ENCODE data around the gene WDR82.
"Not testable (repeated sequence)": the region's sequence is repeated elsewhere in the genome, so short reads cannot be mapped to it uniquely, and the experiment has no call there.

WDR82 gene

DNA sequence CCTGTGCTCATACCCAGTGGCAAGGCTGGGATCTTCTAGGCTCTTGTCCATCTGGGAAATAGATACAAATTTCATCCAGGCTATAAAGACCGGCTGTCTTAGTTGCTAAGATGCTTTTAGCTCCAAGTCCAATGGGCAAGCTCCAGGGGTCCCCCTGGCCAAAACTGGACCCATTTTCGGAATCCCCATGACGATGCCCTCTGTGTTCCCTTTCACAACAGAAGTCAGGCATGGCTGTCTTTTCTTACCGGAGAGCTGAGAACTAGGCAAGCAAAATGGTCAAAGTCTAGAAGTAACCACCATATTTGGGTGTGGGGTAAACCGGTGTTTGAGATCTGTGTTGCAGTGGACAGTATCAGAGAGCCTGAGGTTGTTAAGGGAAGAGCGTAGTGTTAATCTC lies 10.2 kb upstream of the WDR82 start:
- DNase-seq: no peak

DNA sequence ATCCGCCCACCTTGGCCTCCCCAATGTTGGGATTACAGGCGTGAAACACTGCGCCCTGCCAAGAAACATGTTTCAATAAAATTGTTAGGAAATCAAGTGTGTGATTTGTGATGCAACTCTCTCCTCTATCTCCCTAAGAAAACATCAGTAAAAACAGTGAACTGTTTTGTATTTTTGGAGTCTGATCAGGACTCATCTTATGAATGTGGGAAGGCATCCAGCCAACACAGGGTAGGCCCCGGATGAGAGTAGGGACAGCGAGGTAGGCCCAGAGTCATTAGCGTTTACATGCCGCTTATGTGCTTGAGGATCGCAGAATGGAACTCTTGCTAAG lies 8.3 kb upstream of the WDR82 start:
- peak; percentile 9 to 29 for DNase-seq

DNA sequence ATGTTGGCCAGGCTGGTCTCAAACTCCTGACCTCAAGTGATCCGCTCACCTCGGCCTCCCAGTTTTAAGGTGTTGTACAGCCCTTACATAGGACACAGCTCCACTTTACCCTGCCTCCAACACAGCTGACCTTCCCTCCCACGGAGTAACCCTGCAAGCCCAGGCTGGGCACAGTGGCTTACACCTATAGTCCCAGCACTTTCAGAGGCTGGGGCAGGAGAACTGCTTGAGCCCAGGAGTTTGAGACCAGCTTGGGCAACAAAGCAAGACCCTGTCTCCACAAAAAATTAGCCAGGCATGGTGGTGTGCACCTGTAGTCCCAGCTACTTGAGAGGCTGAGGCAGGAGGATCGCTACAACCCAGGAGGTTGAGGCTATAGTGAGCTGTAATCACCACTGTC lies 5.6 kb upstream of the WDR82 start:
- not testable (repeated sequence) for DNase-seq

DNA sequence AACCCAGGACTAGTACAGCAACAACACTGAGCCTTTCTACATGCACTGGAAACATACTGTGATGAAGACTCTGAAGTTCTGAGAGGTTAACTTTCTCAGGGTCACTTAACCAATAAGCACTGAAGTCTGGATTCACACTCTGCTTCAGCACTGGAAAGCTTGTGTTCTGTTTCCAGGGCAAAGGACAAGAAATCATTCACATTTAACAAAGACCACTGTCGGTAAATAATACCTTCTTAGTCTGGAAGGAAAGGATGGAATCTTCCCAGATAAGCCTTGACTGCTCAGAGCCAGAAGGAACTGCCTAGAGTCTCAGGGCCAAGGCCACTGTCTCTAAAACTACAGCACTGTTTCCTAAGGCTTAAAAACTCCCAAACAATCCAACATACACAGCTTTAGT lies 4.9 kb upstream of the WDR82 start:
- DNase-seq: no peak

DNA sequence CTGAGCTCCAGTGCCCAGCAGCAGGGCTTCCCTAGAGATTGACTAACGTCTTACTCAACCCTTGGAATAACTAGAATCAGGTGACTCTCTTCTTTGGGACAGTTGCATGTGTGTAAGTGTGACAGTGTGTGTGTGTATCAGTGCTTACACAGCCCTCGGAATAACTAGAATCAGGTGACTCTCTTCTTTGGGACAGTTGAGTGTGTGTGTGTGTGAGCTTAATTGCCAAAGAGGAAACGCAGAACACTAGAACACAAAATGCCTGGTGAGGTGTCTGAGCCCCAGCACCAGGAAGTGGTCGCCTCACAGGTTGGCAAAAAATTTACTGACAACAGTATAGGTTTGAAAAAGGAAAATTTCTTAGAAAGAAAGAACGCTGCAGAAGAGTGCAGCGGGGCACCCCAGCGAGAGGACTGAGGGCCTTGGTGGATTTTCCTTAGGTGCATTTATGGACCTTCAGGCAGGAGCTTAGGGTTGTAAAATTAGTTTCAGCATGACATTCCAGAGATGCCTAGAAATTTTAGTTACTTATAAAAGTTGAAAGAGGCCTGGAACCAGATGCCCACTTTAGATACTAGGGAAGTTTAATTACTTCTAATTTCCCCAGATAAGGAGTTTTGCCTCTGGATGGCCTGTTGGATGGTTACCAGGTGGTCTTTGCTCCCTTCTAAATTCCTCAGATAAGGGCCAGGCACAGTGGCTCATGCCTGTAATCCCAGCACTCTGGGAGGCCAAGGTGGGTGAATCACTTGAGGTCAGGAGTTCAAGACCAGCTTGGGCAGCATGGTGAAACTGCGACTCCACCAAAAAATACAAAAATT lies 3.7 kb upstream of the WDR82 start:
- peak in 1 of 2 donors; percentile 43 for DNase-seq

DNA sequence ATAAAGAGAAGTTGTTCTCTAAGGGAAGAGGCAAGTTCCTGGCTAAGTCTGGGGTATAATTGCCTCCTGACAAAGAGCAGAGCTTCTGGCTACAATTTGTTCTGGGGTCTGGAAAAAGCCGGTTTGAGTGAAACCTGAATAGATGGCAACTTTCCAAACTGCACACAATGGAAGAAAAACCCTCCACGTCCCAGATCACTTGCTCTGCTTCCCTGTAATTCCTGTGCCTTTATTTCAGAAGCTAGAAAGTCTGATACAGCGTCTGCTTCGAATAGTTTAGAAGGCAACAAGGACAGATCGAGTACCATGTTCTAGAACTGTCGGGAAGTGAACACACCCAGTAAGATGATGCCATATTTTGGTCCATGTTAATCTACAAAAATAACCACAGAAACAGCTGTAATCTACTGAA lies 1.6 kb upstream of the WDR82 start:
- DNase-seq: no peak

DNA sequence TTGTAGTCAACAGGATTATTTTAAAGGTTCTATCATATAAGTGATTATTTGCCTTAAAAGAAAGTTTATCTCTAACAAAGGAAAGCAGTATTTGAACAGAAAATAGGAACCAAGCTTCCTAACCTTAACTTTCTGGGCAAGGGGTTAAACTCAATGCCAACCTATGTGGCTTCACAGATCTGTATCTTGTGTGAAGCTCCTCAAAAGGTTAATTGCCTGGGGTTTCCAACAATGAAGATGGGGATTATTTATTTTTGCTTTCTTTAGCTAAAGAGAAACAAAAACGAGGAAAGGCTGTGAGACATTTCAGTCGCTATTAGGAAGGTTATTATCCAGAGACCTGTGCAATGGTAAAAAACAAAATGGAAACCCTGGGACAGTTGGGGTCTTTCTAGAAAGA lies 1.1 kb upstream of the WDR82 start:
- DNase-seq: no peak

DNA sequence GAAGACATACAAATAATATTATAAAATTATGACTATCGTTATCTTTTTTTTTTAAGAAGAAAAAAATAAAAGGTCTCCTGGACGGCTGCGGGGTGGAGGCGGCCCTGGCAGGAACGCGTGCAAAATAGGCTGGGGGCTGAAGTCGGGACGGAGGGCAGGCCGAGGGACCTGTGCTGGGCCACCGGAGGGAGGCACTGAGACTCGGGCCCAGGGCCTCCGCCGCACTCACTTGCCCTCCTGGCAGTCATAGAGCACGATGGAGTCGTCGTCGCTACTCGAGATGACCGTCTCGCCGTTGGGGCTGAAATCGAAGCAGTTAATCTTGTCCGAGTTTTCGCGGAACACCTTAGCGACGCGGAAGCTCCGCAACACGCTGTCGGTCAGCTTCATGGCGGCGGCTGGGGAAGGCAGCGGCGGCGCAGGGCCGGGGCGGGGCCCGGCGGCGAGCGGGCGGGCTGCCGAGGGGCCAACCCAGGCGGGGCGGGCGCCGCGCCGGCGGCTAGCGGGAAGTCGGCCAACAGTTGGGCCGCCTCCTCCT lies 408 bp downstream of the WDR82 start:
- DNase-seq: peak; percentile 48 to 51

DNA sequence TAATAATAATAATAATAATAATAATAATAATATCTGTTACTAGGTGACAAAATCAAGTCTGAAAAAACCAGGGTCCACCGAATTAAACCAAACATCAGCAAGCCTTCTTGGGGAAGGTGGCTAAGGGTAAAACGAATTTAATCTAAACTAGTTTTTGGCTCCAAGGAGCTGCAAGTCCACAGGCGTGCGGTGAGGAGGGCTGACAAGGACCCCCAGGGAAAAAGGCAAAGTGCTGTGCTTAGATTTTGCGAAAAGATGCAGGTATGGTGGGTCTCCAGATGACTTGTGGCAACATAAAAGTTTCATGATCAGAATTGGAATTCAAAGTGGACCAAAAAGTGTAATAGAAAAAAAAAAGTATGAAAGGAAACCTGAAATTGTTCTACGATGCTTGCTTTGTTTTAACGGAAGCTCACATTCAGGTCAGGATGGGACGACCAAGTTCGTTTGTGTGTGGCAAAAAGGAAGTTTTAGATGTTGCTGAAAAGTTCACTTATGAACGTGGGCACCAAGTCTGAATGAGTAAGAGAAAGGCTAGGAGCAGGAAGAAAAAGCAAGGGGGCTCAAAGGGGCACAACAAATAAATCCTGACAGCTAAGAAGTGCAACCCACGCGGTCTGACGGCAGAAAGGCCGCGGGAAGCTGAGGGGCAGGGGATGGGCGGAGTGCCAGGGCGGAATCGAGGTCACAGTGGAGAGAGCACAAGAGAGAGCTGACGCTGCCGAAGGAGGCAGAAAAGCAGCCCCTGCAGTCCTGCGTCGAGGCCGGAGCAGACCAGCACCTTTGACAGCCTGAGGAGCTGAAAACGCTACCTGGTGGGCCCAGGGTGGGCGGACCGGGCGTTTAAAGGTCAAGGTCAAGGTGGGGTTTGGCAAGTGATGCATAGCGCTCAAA lies 1.1 kb downstream of the WDR82 start:
- DNase-seq: peak; percentile 66 to 67

DNA sequence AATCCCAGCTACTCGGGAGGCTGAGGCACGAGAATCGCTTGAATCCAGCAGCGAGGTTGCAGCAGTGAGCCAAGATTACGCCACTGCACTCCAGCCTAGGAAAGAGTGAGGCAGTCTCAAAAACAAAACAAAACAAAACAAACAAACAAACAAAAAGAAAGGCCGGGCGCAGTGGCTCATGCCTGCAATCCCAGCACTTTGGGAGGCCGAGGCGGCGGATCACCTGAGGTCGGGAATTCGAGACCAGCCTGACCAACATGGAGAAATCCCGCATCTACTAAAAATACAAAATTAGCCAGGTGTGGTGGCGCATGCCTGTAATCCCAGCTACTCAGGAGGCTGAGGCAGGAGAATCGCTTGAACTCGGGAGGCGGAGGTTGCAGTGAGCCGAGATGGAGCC lies 3.7 kb downstream of the WDR82 start:
- not testable (repeated sequence) for DNase-seq

DNA sequence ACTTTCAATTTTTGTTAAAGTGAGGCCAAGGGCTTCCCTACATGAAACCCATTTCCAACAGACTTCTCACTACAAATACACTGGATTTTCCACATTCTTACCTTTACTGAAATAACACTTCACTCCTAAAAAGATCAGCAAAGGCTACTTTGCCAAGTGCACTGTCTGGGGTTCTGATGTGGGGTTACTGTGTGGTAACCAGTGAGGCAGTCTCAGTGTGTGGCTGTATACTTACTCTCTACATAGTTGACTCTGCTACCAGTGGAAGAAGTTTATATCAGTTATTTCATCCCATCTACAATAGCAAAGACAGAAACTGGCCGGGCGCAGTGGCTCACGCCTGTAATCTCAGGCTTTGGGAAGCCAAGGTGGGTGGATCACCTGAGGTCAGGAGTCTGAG lies 5.6 kb downstream of the WDR82 start:
- DNase-seq: no peak

DNA sequence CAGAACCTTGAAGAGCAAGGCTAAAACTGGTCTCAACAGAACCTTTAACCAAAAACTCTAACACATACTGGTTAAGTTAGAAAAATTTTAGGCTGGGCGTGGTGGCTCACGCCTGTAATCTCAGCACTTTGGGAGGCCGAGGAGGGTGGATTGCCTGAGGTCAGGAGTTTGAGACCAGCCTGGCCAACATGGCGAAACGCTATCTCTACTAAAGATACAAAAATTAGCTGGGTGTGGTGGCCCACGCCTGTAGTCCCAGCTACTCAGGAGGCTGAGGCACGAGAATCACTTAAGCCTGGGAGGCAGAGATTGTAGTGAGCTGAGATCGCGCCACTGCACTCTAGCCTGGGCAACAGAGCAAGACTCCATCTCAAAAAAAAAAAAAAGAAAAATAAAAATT lies 6.3 kb downstream of the WDR82 start:
- not testable (repeated sequence) for DNase-seq

DNA sequence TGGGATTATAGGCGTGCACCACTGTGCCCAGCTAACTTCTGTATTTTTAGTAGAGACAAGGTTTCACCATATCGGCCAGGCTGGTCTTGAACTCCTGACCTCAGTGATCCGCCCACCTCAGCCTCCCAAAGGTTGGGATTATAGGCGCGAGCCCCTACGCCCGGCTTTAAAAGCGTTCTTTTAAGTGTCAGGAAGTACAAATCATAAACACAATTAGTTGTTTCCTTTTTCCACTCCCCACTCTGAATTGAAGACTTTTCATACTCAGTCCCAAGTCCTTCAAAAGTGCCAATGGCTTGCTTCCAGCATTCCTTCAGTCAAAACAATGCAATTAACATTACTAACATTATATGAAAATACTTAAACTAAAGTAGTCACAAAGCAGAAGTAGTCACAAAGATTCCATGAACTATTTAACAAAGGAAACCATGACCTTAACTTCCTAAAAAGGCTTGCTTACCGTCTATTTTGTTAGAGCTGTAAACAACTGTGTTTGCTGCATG lies 8.1 kb downstream of the WDR82 start:
- DNase-seq: peak; percentile 55 to 59

DNA sequence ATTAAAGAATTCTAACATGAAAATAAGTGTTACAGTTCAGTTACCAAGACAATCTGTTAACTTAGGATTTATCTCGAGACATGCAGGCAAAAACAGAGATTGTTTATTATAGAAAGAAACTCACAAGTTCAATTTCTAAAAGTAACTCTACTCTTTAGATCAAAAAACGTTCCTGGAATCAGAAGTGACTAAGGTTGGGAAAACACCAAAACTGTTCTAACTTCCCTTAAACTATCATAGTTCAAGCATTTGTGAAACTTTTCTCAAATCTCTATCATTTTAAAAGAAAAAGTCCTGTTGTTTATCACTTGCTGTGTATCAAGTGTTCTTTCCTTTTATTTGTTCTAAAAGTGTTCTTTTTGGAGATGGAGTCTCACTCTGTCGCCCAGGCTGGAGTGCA lies 8.7 kb downstream of the WDR82 start:
- DNase-seq: peak; percentile 47 to 70

DNA sequence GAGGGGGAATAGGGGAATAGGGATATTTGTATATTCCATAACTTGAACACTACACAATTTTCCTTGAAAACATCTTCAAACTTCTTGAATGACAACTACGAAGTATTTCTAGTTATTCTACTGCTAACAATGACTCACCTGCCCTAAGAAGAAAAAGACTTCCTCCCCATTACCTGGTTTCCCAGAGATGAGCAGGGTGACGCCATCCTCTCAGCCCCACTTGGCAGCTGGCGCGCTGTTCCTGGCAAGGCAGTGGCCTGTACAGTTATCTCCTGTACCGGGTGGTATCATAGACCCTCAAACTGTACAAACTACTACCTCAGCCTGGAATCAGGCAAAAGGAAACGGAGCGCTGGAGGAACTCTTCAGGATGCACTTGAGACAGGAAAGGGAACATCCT lies 10.4 kb downstream of the WDR82 start:
- no peak for DNase-seq

DNA sequence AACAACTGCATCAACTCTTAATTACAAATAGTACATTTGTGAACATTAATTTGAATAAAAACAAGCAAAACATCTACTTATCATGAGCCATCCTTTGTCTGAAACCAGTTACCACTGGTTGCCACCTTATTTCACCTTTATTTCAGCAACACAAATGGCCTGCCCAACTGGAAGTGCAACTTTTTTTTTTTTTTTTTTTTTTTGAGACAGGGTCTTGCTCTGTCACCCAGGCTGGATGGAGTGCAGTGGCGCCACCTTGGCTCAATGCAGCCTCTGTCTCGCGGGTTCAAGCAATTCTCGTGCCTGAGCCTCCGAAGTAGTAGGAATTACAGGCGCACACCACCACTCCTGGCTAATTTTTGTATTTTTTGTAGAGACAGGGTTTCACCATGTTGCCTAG lies 13.1 kb downstream of the WDR82 start:
- no peak for DNase-seq

DNA sequence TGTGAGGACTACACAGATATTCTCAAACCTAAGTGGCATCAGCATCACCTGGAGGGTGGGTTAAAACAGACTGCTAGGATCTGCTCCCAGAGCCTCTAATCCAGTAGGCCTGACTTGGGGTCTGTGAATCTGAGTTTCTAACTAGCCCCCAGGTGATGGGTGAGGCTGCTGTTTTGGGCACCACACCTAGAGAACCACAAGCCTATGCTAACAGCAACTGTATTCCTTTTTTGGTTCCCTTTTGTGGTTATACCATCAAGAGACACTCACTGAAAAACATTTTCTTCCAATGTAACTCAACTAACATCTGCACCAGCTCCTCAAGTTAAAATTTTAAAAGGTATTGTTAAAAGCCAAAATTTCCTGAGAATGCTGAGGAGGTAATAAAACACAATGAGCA lies 16.0 kb downstream of the WDR82 start:
- DNase-seq: no peak

DNA sequence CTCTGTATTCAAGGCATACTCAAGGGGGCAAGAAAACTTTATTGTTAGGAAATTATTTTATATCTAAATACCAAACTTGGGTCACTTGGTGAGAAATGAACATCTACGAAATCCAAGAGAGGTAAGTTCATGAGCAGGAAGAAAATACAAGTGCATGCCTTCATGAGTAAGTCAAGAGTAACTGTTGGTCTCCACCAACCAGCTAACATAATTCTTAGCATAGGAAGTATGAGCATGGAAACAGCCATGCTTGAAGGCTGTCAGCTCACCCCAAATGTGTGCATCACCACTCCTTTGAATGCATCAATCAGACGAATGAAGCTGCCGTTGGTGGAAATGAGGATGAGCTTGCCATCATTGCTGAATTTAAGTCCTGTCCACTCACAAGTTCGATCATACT lies 19.0 kb downstream of the WDR82 start:
- DNase-seq: no peak

DNA sequence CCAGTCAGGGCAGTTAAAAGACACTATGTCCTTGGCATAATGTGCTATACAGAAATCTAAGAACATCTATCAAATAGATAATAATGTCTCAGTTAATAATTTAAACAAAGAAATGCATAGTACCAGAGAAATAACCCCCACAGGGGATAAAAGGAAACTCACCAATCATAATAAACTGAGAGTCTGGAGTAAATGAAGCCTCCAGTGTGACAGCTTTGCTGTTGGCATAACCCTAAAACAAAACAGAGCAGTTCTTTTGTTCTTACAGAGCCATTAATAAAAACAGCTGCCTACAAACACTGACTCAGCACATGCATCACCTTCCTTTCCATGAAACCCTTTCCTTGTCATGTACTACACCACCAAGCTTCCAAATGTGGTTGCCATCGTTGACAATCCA lies 19.4 kb downstream of the WDR82 start:
- no peak for DNase-seq

DNA sequence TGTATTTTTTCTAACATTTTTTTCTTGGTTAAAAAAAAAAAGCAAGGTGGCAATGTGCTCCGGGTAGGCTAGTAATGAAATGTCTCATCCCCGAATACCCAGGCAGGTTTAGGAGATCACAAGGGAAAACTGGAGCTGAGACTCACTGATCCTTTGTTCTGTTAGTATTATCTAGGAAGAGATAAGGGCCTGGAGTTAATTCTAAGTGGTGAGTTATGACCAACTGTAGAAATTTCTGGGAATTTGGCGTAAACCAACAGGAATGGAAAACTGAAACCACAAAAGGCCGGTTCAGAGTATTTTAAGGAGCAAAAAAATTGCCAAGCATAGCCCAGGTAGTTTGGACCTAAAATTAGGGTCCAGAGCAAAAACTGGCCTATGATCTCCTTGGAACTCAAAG lies 20.5 kb downstream of the WDR82 start:
- DNase-seq: no peak

DNA sequence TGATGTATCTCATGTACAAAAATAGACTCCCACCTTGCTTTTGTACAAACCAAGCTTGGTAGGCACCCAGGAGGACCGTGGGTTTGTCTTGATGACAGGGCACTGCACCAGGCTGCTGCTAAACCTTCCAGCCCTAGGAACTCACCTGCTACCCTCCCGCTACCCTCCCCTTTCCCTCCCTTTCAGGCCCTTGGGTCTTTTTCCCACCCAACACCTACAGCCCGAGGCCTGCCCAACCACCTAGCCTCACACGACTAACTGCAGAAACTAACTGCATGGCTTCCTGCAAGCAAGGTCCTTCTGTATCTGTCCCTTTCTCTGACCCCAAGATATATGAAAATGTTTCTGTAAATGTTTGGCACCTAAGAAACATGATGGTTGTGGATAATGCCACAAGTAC lies 21.8 kb downstream of the WDR82 start:
- DNase-seq: no peak

DNA sequence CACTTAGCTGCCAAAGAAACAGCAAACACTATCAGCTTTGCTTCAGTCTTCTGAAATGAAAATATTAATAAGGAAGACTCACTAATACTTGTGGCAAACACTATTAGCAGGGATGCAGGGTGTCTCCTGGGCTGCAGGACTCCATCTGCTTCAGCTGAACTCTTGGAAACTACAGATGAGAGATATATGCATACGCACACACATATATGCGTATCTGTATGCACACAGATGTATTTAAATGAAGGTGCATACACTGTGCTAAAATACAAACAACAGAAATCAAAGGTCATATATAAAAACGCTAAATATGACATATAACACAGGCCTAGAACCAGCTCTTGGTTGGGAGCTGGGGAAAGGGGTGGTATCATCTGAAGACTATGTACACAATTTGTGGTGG lies 22.3 kb downstream of the WDR82 start:
- DNase-seq: no peak

DNA sequence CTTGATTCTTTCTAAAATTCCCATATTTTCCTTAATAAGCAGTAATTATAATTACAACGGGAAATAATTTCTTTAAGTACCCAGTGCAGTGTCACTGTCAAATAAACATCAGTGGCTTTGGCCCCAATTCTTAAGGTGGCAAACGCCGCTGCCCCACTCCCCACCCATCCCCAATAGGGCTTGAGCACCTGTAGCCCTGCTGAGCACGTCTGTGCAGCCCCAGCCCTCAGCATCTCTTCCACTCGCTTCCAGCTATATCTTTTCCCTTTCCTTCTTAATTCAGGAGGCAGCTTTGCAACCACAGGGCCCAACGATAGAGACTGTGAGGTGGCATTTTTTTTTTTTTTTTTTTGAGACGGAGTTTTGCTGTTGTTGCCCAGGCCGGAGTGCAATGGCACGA lies 23.8 kb downstream of the WDR82 start:
- no peak for DNase-seq
